PC-3 (cell line): ENCODE results near the gene COG3.

Source experiments
- CTCF ChIP-seq: fragments of 300-600 bp; sonication (generic); conservative IDR thresholded peaks from 2 replicates; pipeline ENCODE4 v1.5.1; 2017; ENCODE audit warnings: antibody characterized with exemption, low read depth, mild to moderate bottlenecking, low read length
- EZH2 ChIP-seq: fragments of 300-600 bp; sonication (generic); IDR thresholded peaks from one replicate; pipeline ENCODE4 v1.6.1; 2017; ENCODE audit warnings: antibody characterized with exemption, mild to moderate bottlenecking, low read length; ENCODE audit not compliant: unreplicated experiment
- EZH2phosphoT487 ChIP-seq: fragments of 300-600 bp; sonication (generic); IDR thresholded peaks from 2 replicates; pipeline ENCODE4 v1.6.1; 2018; ENCODE audit warnings: mild to moderate bottlenecking, antibody characterized with exemption, low read length, borderline replicate concordance

GRCh38 chr13:45503658-45504057 lies 38.9 kb downstream of the COG3 start:
- no peak for TF ChIP-seq CTCF
- TF ChIP-seq EZH2phosphoT487: no peak
- TF ChIP-seq EZH2: no peak
